ENCODE results near the gene MTHFD2.

DNA sequence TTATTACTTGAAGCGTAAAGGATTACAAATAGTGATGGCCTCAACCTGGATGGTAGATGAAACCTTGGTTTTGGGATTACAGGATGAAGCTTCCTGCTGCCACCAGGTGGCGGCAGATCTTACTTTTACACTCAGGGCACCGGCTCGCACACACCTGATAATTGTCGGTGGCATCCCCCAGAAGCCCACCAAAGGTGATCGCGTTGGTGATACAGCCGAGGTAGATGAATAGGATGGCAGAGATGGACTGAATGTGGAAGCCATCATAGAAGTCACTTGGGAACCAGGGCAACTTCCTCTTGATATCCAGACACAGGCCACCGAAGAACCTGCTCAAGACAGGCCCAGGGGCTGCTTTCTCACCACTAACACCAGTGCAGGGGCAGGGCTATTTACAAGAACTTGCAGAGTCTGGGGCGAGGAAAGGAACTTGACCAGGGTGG is 51.8 kb downstream of the MTHFD2 start:
- TF ChIP-seq POLR2A (IDR thresholded peaks at IDR 0.05) = no peak
- TF ChIP-seq, protein P1, sequence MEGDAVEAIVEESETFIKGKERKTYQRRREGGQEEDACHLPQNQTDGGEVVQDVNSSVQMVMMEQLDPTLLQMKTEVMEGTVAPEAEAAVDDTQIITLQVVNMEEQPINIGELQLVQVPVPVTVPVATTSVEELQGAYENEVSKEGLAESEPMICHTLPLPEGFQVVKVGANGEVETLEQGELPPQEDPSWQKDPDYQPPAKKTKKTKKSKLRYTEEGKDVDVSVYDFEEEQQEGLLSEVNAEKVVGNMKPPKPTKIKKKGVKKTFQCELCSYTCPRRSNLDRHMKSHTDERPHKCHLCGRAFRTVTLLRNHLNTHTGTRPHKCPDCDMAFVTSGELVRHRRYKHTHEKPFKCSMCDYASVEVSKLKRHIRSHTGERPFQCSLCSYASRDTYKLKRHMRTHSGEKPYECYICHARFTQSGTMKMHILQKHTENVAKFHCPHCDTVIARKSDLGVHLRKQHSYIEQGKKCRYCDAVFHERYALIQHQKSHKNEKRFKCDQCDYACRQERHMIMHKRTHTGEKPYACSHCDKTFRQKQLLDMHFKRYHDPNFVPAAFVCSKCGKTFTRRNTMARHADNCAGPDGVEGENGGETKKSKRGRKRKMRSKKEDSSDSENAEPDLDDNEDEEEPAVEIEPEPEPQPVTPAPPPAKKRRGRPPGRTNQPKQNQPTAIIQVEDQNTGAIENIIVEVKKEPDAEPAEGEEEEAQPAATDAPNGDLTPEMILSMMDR (IDR thresholded peaks at IDR 0.05) = peak; percentile 58 to 80 (median 74)

Data from Peyer's patch (tissue), 4 donors.